Left lung (tissue), 10 donors: ENCODE measurements around the gene PRKACG. TPM values are rescaled to one million over a fixed set of nuclear protein-coding genes. Genes with fewer than 3 reads are reported as not detected.
A peak's percentile ranks its signal among the peaks of the same experiment; 100 is the strongest.

Experiments
- ATAC-seq: fragments of 200-7000 bp; cut with Tn5 transposase; one replicate; pipeline ENCODE4 v1.9.1; 2020; ENCODE audit warnings: moderate library complexity
- DNase-seq, 4 donors: peaks; one replicate each; pipeline ENCODE4 v3.0.0-alpha.2; 2013 to 2020
- H3K27ac ChIP-seq, 2 donors: fragments of 200-600 bp; sonication (generic) in 1 of 2; one replicate each; pipeline versions ENCODE4 v1.5.0 to v1.8.0; 2020 to 2021
- H3K27me3 ChIP-seq, 2 donors: fragments of 200-600 bp; sonication (generic) in 1 of 2; one replicate each; pipeline versions ENCODE4 v1.5.0 to v1.8.0; 2020 to 2021
- H3K36me3 ChIP-seq, 2 donors: fragments of 200-600 bp; sonication (generic) in 1 of 2; one replicate each; pipeline versions ENCODE4 v1.5.0 to v1.8.0; 2020 to 2021
- H3K4me1 ChIP-seq, 2 donors: fragments of 200-600 bp; one replicate each; pipeline ENCODE4 v1.8.0; 2021
- H3K4me3 ChIP-seq, 2 donors: fragments of 200-600 bp; sonication (generic) in 1 of 2; one replicate each; pipeline versions ENCODE4 v1.5.0 to v1.8.0; 2020 to 2021; ENCODE audit warnings: mild to moderate bottlenecking in 1 of 2
- H3K9me3 ChIP-seq, 2 donors: fragments of 200-600 bp; sonication (generic) in 1 of 2; one replicate each; pipeline versions ENCODE4 v1.5.0 to v1.8.0; 2020 to 2021
- intact Hi-C, 2 donors: fragments of 100-400 bp; cut with DNase I; formaldehyde crosslinking; loops; one replicate each; pipeline versions ENCODE4 v1.11.2 to v1.14.2; 2022
- polyA plus RNA-seq, 6 donors: library from polyadenylated mRNA; unstranded; fragments of 120-200 nt; gene quantifications; one replicate each; pipeline ENCODE4 v1.2.1, GENCODE V29; 2013; ENCODE audit not compliant: insufficient read length in 6 of 6
- total RNA-seq, 2 donors: library from RNA; stranded (reverse); fragmentation: NEBNext Ultra II Directional; extraction: Animal tissue kit (Norgen Biotek cat#: 25700); gene quantifications; one replicate each; pipeline ENCODE4 v1.2.1, GENCODE V29; 2021
- TF ChIP-seq, protein P1 (sequence below), 2 donors: fragments of 200-600 bp; sonication (generic) in 1 of 2; IDR thresholded peaks; one replicate each; pipeline versions ENCODE4 v1.5.0 to v1.8.0; 2021; ENCODE audit warnings: antibody characterized with exemption in 2 of 2
- donor health status: DM: no; HTN: yes; CAD: no.
- donor health status: DM: no; HTN: no; CAD: no.

Gene PRKACG
- total and polyA plus RNA-seq, 8 donors, result 0.14 TPM; not detected in 7

DNA sequence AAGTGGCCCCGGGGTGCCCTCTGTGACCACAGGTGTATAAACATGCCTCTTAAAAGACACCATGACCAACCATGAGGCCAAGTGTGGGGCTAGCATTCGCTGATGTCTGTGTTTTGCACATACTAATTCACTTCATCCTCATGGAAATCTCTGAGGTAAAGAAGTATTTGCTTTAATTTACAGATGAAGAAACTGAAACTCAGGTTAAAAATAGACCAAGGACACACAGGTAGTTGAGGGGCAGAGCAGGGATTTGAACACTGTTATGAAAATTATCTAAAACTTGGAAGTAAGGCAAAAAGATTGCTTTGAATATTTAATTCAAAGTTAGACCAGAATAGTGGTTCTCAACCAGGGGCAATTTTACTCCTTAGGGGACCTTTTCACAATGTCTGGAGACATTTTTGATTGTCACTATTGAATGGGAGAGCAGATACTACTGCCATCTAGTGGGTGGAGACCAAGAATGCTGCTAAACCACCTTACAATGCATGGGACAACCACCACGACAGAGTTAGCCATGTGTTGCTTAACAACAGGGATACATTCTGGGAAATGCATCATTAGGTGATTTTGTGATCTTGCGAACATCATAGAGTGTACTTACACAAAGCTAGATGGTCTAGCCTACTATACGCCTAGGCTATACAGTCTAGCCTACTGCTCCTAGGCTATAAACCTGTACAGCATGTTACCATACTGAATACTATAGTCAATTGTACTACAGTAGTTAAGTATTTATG, 13.6 kb upstream of the PRKACG start:
- H3K27me3 ChIP-seq, result no peaks in the 10 kb centered on the region
- peak; percentile 94 for ATAC-seq
- H3K27ac ChIP-seq, result no peak overlapping the region
- H3K4me1 ChIP-seq, result peaks cover 0 to 13% of the 10 kb centered on the region in 2 donors
- DNase-seq, result peak in 2 of 4 donors; percentile 32 to 57
- no peaks in the 10 kb centered on the region for H3K36me3 ChIP-seq
- H3K4me3 ChIP-seq, result no peak overlapping the region
- peaks cover 0 to 6% of the 10 kb centered on the region in 2 donors for H3K9me3 ChIP-seq
- TF ChIP-seq, protein P1, sequence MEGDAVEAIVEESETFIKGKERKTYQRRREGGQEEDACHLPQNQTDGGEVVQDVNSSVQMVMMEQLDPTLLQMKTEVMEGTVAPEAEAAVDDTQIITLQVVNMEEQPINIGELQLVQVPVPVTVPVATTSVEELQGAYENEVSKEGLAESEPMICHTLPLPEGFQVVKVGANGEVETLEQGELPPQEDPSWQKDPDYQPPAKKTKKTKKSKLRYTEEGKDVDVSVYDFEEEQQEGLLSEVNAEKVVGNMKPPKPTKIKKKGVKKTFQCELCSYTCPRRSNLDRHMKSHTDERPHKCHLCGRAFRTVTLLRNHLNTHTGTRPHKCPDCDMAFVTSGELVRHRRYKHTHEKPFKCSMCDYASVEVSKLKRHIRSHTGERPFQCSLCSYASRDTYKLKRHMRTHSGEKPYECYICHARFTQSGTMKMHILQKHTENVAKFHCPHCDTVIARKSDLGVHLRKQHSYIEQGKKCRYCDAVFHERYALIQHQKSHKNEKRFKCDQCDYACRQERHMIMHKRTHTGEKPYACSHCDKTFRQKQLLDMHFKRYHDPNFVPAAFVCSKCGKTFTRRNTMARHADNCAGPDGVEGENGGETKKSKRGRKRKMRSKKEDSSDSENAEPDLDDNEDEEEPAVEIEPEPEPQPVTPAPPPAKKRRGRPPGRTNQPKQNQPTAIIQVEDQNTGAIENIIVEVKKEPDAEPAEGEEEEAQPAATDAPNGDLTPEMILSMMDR (IDR thresholded peaks at IDR 0.05), result peak; percentile 74 to 83
- intact Hi-C loops, result no loop called here

DNA sequence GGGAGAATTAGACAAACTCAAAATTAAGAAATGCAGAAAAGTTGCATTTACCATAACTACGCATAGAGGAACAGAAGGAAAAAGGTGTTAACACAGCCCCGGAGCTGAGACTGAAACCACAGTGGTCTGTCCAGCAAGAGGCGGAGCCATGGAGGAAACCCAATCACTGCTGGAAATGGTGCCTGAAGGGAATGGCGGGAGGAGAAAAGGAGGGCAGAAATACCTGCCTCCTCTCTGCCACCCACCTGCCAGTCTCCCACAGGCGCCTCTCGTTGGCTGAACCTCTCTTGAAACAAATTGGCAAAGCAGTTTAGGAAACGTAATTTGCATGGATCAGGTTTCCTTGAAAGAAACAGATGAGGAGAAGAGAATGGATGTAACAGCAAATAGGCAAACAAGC, 9.7 kb upstream of the PRKACG start:
- no peaks in the 10 kb centered on the region for H3K36me3 ChIP-seq
- H3K4me1 ChIP-seq, result peaks cover 0 to 10% of the 10 kb centered on the region in 2 donors
- DNase-seq (no peak), ATAC-seq (peak; percentile 24)
- H3K4me3 ChIP-seq, result no peak overlapping the region
- no peaks in the 10 kb centered on the region for H3K9me3 ChIP-seq
- intact Hi-C loops, result no loop called here
- H3K27me3 ChIP-seq, result no peaks in the 10 kb centered on the region
- TF ChIP-seq, protein P1 (IDR thresholded peaks at IDR 0.05), result no peak
- no peak overlapping the region for H3K27ac ChIP-seq

DNA sequence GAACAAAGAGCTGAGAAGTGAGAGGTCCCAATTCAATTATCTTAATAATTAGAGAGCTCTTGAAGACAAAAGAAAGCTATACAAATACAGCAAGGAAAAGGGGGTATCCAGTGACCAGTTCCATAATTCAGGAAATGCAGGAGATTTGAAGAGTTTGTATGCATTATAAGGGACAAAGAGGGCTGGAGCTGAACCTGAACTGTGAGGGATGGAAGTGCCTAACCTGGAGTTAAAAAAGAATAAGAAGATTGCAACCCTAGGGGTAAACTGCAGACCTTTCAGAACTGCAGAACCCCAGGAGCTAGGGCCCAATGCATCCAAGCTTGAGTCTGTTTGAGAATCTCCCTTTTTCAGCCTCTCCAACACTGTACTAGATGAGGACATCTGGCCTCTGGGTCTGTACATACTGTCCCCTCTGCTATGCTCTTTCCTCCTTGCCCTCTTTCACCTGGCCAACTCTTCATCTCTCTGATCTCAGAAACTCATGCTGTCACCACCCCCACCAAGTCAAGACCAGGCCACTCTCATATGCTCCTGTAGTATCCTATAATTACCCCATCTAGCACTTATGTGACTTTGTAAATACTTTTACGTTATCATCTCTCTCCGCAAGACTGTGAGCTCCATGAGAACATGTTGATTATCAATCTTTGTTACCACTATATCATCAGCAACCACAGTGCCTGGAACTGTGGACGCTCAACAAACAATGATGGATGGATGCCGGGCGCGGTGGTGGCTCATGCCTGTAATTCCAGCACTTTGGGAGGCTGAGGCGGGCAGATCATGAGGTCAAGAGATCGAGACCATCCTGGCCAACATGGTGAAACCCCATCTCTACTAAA, 6.6 kb upstream of the PRKACG start:
- no peaks in the 10 kb centered on the region for H3K27me3 ChIP-seq
- TF ChIP-seq, protein P1 (IDR thresholded peaks at IDR 0.05), result no peak
- intact Hi-C loops, result no loop called here
- no peaks in the 10 kb centered on the region for H3K9me3 ChIP-seq
- no peak overlapping the region for H3K4me3 ChIP-seq
- H3K27ac ChIP-seq, result no peak overlapping the region
- H3K36me3 ChIP-seq, result no peaks in the 10 kb centered on the region
- DNase-seq (no peak), ATAC-seq (no peak)
- no peaks in the 10 kb centered on the region for H3K4me1 ChIP-seq

DNA sequence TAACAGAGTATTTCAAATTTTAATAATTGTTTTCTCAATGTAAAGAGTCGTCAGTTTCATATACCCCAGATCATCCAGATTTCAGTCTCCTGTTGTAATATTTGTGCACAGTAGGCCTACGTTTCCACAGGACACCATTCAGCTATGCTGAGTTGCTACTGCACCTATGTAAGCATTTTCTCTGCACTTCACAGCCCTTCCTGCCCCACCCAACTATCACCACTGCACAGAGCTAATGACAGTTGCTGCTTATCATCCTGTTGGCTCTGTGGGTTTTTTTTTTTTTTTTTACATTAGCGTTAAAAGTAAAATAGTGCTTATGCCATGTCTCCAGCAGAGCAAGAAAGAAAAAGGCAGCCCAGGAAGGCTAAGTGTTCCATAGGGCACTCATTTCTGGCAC, 5.9 kb upstream of the PRKACG start:
- intact Hi-C loops, result no loop called here
- Histone ChIP-seq H3K27ac (no peak overlapping the region), H3K36me3 (no peaks in the 10 kb centered on the region), H3K4me1 (no peaks in the 10 kb centered on the region), H3K4me3 (no peak overlapping the region), H3K9me3 (no peaks in the 10 kb centered on the region), H3K27me3 (no peaks in the 10 kb centered on the region)
- ATAC-seq (no peak), DNase-seq (no peak)
- TF ChIP-seq, protein P1 (IDR thresholded peaks at IDR 0.05), result no peak

DNA sequence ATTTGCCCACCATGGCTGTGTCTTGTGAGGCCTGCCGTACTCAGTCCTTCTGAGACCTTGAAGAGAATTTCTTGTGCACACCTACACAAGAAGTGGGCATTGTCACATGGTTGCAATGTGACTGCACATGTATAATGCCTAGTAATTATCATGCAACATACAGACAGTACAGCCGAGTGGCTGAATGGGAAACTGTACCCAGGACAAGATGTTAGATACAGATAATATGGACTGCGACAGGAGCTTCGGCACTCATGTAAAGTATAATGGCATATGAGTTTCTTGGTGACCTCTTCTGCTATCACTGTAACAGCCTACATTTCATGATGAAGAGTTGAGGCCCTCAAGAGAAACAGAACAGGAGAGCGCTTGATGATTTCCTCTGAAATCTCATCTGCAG, 4.8 kb upstream of the PRKACG start:
- no peak overlapping the region for H3K4me3 ChIP-seq
- DNase-seq (no peak), ATAC-seq (no peak)
- H3K36me3 ChIP-seq, result no peaks in the 10 kb centered on the region
- TF ChIP-seq, protein P1 (IDR thresholded peaks at IDR 0.05), result no peak
- no peaks in the 10 kb centered on the region for H3K9me3 ChIP-seq
- no peaks in the 10 kb centered on the region for H3K27me3 ChIP-seq
- intact Hi-C loops, result no loop called here
- no peaks in the 10 kb centered on the region for H3K4me1 ChIP-seq
- H3K27ac ChIP-seq, result no peak overlapping the region
